Measurements from ENCODE around the gene TMX2. TPM values are rescaled to one million over a fixed set of nuclear protein-coding genes. Genes with fewer than 3 reads are reported as not detected.

TMX2 gene
- polyA plus RNA-seq, 1 donor (not counting 4 experiments of a cell fraction or from before 2014, with no cell fraction given), result 92.8 TPM

- no peak overlapping the region for H3K9ac ChIP-seq (ENCODE audit: control insufficient read depth, extremely low read depth, insufficient read depth, low read length)
- H3K4me2 ChIP-seq (ENCODE audit: control insufficient read depth, extremely low read depth, insufficient read depth, low read depth, low read length), result no peak overlapping the region
- H3K27me3 ChIP-seq (ENCODE audit: control insufficient read depth, extremely low read depth, insufficient read depth, low read length), result no peaks in the 10 kb centered on the region
- H3K36me3 ChIP-seq (ENCODE audit: control insufficient read depth in 2 of 2, extremely low read depth in 1 of 2, insufficient read depth in 2 of 2, low read length in 2 of 2), result peaks cover 2% of the 10 kb centered on the region in 2 experiments
- no peak overlapping the region for H3K4me3 ChIP-seq (ENCODE audit: control insufficient read depth in 2 of 3, extremely low read depth in 1 of 3, insufficient read depth in 2 of 3, low read depth in 1 of 3, low read length in 3 of 3)
- no peak for TF ChIP-seq CTCF (optimal IDR thresholded peaks at IDR 0.05 in 1 of 3, IDR thresholded peaks at IDR 0.05 in 1 of 3, conservative IDR thresholded peaks at IDR 0.05 in 1 of 3; ENCODE audit: extremely low read depth in 1 of 3, insufficient read depth in 2 of 3, low read length in 3 of 3)
- no peak for TF ChIP-seq EZH2 (IDR thresholded peaks at IDR 0.05; ENCODE audit: low read length)
- DNase-seq (ENCODE audit: low read depth, low spot score) (no peak), FAIRE-seq (no peak)
- H3K27ac ChIP-seq (ENCODE audit: control insufficient read depth, insufficient read depth, low read length), result no peak overlapping the region
- no peaks in the 10 kb centered on the region for H3K9me1 ChIP-seq (ENCODE audit: control insufficient read depth, extremely low read depth, insufficient read depth, low read length)
- no peaks in the 10 kb centered on the region for H4K20me1 ChIP-seq (ENCODE audit: control insufficient read depth, extremely low read depth, insufficient read depth, low read length)
- H3K9me3 ChIP-seq (ENCODE audit: control insufficient read depth, low read depth, low read length), result no peaks in the 10 kb centered on the region
- H2AFZ ChIP-seq (ENCODE audit: control insufficient read depth, low read length), result no peak overlapping the region
- H3K4me1 ChIP-seq (ENCODE audit: control insufficient read depth, extremely low read depth, insufficient read depth, low read length), result peaks cover 25% of the 10 kb centered on the region
- dilution Hi-C loops (cut with MboI; ENCODE audit: extremely low pct_ligation_motif_present, low sequenced_read_pairs), result no loop called here
- peaks cover 51% of the 10 kb centered on the region for H3K79me2 ChIP-seq (ENCODE audit: control insufficient read depth, insufficient read depth, low read length)
Measured at GRCh38 chr11:57709802-57710367, 2.5 kb upstream of the TMX2 start.

- Histone ChIP-seq H3K27me3 (ENCODE audit: control insufficient read depth, extremely low read depth, insufficient read depth, low read length) (no peaks in the 10 kb centered on the region), H2AFZ (ENCODE audit: control insufficient read depth, low read length) (peak within 1 kb of the TSS; percentile 100), H4K20me1 (ENCODE audit: control insufficient read depth, extremely low read depth, insufficient read depth, low read length) (no peaks in the 10 kb centered on the region), H3K79me2 (ENCODE audit: control insufficient read depth, insufficient read depth, low read length) (peaks cover 54% of the 10 kb centered on the region), H3K4me2 (ENCODE audit: control insufficient read depth, extremely low read depth, insufficient read depth, low read depth, low read length) (peak within 1 kb of the TSS; percentile 93), H3K9me3 (ENCODE audit: control insufficient read depth, low read depth, low read length) (no peaks in the 10 kb centered on the region), H3K4me1 (ENCODE audit: control insufficient read depth, extremely low read depth, insufficient read depth, low read length) (peaks cover 25% of the 10 kb centered on the region), H3K36me3 (ENCODE audit: control insufficient read depth in 2 of 2, extremely low read depth in 1 of 2, insufficient read depth in 2 of 2, low read length in 2 of 2) (no peaks in the 10 kb centered on the region), H3K9me1 (ENCODE audit: control insufficient read depth, extremely low read depth, insufficient read depth, low read length) (no peaks in the 10 kb centered on the region), H3K27ac (ENCODE audit: control insufficient read depth, insufficient read depth, low read length) (peak within 1 kb of the TSS; percentile 87), H3K9ac (ENCODE audit: control insufficient read depth, extremely low read depth, insufficient read depth, low read length) (peak within 1 kb of the TSS; percentile 96), H3K4me3 (ENCODE audit: control insufficient read depth in 2 of 3, extremely low read depth in 1 of 3, insufficient read depth in 2 of 3, low read depth in 1 of 3, low read length in 3 of 3) (peak within 1 kb of the TSS; percentile 66 to 100 (median 97))
- TF ChIP-seq EZH2 (IDR thresholded peaks at IDR 0.05; ENCODE audit: low read length) (no peak), CTCF (optimal IDR thresholded peaks at IDR 0.05 in 1 of 3, IDR thresholded peaks at IDR 0.05 in 1 of 3, conservative IDR thresholded peaks at IDR 0.05 in 1 of 3; ENCODE audit: extremely low read depth in 1 of 3, insufficient read depth in 2 of 3, low read length in 3 of 3) (no peak)
- DNase-seq (ENCODE audit: low read depth, low spot score), result peak; percentile 91
- dilution Hi-C loops (cut with MboI; ENCODE audit: extremely low pct_ligation_motif_present, low sequenced_read_pairs), result no loop called here
- peak; percentile 93 for FAIRE-seq
Measured at GRCh38 chr11:57711414-57712255, 758 bp upstream of the TMX2 start, which contains the start of gene MED19. MED19 (minus strand) TSS chr11:57712215; CDS start chr11:57712179, 36 bp downstream.

Data from keratinocyte (primary cell).